A172 (cell line): ENCODE results near the gene PYURF. TPM values are rescaled to one million over a fixed set of nuclear protein-coding genes. Genes with fewer than 3 reads are reported as not detected.

Source experiments
- DNase-seq: peaks from one replicate; pipeline ENCODE4 v3.0.0-alpha.2; 2015; ENCODE audit warnings: low spot score
- total RNA-seq: library from RNA; depleted of rRNA; stranded (reverse); fragments of >200 nt; shearing (Covaris generic); gene quantifications from 2 replicates; pipeline ENCODE4 v1.2.3, GENCODE V29; 2014; rRNA removed

PYURF gene
- 177 and 233 TPM in 2 replicates for total RNA-seq

DNA sequence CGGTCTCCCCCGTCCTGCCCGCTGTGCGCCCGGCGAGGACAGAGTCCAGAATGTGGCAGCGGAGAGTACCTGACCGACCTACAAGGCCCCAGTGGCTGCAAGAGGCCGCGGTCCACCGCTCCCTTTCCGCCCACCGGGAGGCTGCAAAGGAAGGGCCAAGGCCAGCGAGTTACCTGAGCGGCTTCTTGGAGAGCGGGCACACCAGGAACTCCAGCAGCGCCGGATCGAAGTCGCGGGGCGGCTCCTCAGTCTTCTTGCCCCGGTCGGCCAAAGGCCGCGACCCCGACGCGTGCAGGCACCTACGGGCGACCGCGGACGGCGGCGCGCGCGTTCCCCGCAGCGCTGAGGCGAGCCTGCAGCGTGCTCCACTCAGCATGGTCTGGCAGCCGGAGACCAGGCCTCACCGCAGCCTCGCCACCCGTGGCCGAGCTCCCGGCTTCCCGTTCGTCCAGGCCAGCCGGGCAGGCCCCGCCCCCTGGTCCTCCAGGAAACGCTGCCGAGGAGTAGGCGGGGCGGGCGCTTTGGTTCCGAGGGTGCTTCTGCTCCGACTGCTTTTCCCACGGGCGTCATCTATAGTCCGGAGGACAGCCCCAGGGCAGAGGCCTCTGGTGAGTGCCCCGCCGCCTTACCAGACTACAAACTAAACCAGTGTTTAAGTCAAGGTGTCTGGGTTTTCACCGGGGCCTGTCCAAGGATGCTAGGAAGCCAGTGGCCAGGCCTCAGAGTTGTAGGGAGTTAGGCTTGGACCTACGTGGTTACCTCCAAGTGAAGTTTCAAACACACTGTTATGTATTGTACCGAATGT is at the start of gene PYURF:
TSS of gene PYURF (minus strand) at position 452 of the 805 bp plus-strand sequence. CDS start at position 376, 76 bp downstream.
- DNase-seq = peak; percentile 90

- no peak for DNase-seq
These were observed 46.4 kb upstream of the PYURF start for GRCh38 chr4:88570001-88570400.

GRCh38 chr4:88567591-88567990 is 44.0 kb upstream of the PYURF start:
- no peak for DNase-seq

- DNase-seq = no peak
These were observed 26.2 kb upstream of the PYURF start for GRCh38 chr4:88549815-88550214.

DNA sequence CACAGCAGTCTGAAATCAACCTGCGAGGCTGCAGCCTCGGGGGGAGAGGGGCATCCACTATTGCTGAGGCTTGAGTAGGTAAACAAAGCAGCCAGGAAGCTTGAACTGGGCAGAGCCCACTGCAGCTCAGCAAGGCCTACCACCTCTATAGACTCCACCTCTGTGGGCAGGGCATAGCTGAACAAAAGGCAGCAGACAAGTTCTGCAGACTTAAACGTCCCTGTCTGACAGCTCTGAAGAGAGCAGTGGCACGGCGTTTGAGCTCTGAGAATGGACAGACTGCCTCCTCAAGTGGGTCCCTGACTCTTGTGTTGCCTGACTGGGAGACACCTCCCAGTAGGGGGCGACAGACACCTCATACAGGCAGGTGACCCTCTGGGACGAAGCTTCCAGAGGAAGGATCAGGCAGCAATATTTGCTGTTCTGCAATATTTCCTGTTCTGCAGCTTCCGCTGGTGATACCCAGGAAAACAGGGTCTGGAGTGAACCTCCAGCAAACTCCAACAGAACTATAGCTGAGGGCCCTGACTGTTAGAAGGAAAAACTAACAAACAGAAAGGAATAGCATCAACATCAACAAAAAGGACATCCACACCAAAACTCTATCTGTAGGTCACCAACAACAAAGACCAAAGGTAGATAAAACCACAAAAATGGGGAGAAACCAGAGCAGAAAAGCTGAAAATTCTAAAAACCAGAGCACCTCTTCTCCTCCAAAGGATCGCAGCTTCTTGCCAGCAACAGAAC is 15.9 kb upstream of the PYURF start:
- DNase-seq = peak; percentile 33

- DNase-seq = no peak
These were observed 14.1 kb upstream of the PYURF start for GRCh38 chr4:88537709-88538108.

GRCh38 chr4:88535090-88535755 is 11.6 kb upstream of the PYURF start:
- no peak for DNase-seq

DNA sequence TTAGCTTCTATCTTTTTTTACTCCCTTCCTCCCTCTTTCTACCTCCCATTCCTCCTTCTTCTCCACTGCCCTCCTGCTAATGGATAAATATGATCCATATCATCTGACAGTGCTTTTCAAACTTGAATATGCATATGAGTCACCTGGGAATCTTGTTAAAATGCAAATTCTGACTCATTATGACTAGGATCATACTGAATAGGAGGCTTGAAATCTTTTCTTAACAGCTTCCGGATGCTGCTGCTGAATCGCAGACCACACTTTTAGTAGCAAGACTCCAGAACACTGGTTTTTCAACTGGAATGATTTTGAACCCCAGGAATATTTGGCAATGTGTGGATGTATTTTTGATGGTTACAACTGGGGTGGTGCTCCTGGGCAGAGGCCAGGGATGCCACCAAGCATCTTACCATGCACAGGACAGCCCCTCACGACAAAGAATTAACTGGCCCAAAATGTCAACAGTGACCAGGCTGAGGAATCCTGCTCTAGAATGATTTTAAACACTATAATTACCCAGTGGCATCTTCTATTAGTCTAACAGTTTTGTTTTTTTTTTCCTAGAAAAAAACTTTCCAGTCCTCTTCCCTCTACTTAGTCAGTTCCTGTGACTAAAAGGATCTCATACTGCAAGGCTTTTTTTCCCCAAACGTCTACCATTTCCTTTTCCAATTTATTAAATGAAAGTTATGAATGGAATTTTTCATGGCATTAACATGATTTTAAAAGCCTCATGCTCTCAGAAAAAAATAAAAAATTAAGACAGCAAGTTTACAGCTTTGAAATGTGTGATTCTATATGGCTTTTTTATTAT is 10.6 kb upstream of the PYURF start:
- DNase-seq = peak; percentile 77

- peak; percentile 17 for DNase-seq
These were observed 9.7 kb upstream of the PYURF start for GRCh38 chr4:88533088-88533790.

GRCh38 chr4:88531549-88531948 is 8.0 kb upstream of the PYURF start:
- no peak for DNase-seq

GRCh38 chr4:88528861-88529260 is 5.3 kb upstream of the PYURF start:
- no peak for DNase-seq

- DNase-seq = no peak
These were observed 4.2 kb upstream of the PYURF start for GRCh38 chr4:88527787-88528186.

GRCh38 chr4:88526221-88526815 is 2.7 kb upstream of the PYURF start:
- no peak for DNase-seq

DNA sequence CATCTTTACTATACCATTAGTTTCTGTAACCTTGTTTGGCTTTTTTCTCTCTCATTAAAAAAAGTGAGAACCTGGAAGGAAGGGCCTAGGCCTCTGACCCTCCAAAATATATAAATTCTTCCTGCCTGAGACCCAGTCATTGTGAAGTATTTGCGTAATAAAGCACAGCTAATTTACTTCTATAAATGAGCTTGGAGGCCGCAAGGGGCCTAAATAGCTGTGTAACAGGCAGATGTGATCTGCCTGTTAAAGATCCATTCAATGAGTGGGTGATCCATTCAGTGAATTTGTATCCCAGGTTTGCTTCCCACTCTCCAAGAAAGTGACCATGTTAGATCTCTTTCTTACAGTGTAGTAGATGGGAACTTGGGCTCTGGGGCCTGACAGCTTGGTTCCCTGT is 595 bp upstream of the PYURF start:
- DNase-seq = no peak

GRCh38 chr4:88522702-88523324 is 763 bp downstream of the PYURF start:
- DNase-seq = peak; percentile 38

DNA sequence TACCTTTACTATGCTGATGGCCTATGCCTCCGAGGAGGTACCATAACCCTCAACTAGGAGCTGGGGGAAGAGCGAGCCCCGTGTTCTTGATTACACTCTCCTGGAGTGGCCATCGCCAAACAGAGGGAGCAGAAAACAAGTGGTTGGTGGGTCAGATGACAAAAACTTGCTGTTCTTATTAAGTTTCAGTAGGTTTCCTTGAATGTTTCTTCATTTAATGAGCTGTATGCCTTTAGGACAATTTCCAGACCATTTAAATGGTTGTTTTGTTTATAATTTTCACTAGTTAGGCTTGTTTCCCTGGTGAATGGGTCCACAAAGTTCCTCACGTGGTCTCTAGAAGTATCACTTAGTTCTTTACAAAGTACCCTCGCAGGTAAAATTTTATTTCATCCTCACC is 4.7 kb downstream of the PYURF start:
- DNase-seq = no peak

- DNase-seq = no peak
These were observed 5.8 kb downstream of the PYURF start for GRCh38 chr4:88517825-88518224.

GRCh38 chr4:88516746-88517145 is 6.8 kb downstream of the PYURF start:
- DNase-seq = no peak

DNA sequence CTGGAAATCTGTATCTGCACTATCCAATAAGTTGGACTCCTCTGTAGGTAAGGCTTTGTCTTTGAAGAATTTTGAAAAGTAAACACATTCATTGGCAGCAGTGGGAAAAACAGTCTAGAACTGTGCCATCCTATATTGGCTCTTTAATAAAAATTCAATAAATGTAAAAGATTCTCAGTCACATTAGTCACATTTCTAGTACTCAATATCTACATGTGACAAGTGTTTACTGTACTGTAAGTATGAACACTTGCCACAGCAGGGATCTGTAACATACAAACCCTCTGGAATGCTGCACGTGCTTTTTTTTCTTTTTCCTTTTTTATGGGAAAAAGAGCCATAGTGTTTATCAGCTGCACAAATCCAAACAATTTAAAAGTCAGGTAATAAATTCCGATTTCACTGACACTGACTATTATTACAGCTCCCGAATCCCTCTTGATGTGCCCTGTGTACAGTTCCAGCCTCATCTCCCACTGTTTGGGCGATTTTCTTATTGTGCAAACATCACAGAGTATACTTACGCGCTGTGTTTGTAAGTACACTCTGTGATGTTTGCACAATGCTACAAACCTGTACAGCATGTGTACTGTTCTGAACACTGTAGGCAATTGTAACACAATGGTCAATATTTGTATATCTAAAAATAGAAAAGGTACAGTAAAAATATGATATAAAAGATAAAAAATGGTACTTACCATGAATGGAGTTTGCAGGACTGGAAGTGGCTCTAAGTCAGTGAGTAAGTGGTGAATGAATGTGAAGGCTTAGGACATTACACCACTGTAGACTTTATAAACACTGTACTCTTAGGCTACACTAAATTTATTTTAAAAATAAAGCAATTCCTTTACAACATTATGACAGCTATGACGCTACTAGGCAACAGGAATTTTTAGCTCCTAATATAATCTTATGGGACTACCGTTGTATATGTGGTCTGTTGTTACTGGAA is 8.7 kb downstream of the PYURF start:
- DNase-seq = no peak
